GM23338 (cell line): ENCODE measurements around the gene PDK4. TPM values are rescaled to one million over a fixed set of nuclear protein-coding genes. Genes with fewer than 3 reads are reported as not detected.

Experiments used
- ATAC-seq: fragments of 200-7000 bp; cut with Tn5 transposase; 3 replicates; pipeline ENCODE4 v1.9.1; 2020
- DNase-seq: peaks from one replicate; pipeline ENCODE4 v3.0.0-alpha.2; 2015; ENCODE audit warnings: low spot score
- H2AFZ ChIP-seq: fragments of 200-600 bp; sonication (generic); 2 replicates; pipeline ENCODE4 v1.8.0; 2016; ENCODE audit warnings: antibody characterized with exemption, mild to moderate bottlenecking, moderate library complexity
- H3F3A ChIP-seq: fragments of 200-600 bp; sonication (generic); replicated peaks from 2 replicates; pipeline ENCODE4 v1.8.0; 2017; ENCODE audit warnings: antibody characterized with exemption, mixed run types, low read depth
- H3K27ac ChIP-seq: fragments of 200-600 bp; sonication (generic); 2 replicates; pipeline ENCODE4 v1.6.1; 2016; ENCODE audit warnings: low read depth
- H3K27me3 ChIP-seq: fragments of 200-600 bp; sonication (generic); 2 replicates; pipeline ENCODE4 v1.8.0; 2016; ENCODE audit warnings: mild to moderate bottlenecking, mixed run types, moderate library complexity; ENCODE audit not compliant: insufficient read depth
- H3K36me3 ChIP-seq: fragments of 200-600 bp; sonication (generic); 2 replicates; pipeline ENCODE4 v1.8.0; 2016; ENCODE audit warnings: mild to moderate bottlenecking; ENCODE audit not compliant: insufficient read depth
- H3K4me1 ChIP-seq: fragments of 200-600 bp; sonication (generic); 2 replicates; pipeline ENCODE4 v1.8.0; 2016; ENCODE audit warnings: mild to moderate bottlenecking, moderate library complexity; ENCODE audit not compliant: insufficient read depth
- H3K4me2 ChIP-seq: fragments of 200-600 bp; sonication (generic); 2 replicates; pipeline ENCODE4 v1.7.1; 2017; ENCODE audit warnings: mixed run types
- H3K4me3 ChIP-seq: fragments of 200-600 bp; sonication (generic); 2 replicates; pipeline ENCODE4 v1.6.1; 2016; ENCODE audit warnings: mixed run types
- H3K79me2 ChIP-seq: fragments of 200-600 bp; sonication (generic); replicated peaks from 2 replicates; pipeline ENCODE4 v1.8.0; 2017; ENCODE audit warnings: mild to moderate bottlenecking; ENCODE audit not compliant: insufficient read depth
- H3K9me2 ChIP-seq: fragments of 200-600 bp; sonication (generic); 2 replicates; pipeline ENCODE4 v1.8.0; 2017; ENCODE audit not compliant: insufficient read depth
- H4K20me1 ChIP-seq: fragments of 200-600 bp; sonication (generic); replicated peaks from 2 replicates; pipeline ENCODE4 v1.8.0; 2017; ENCODE audit warnings: mild to moderate bottlenecking; ENCODE audit not compliant: insufficient read depth
- H3K27ac Mint-ChIP-seq: 2 replicates; pipeline ENCODE4 v1.8.0; 2020; ENCODE audit warnings: inconsistent platforms, mild to moderate bottlenecking, moderate library complexity, mixed read lengths
- H3K27me3 Mint-ChIP-seq: 3 replicates; pipeline ENCODE4 v1.8.0; 2022; ENCODE audit warnings: low read depth, mild to moderate bottlenecking, moderate library complexity, mixed read lengths, inconsistent platforms; ENCODE audit not compliant: insufficient read depth, poor library complexity
- H3K36me3 Mint-ChIP-seq: 3 replicates; pipeline ENCODE4 v1.8.0; 2021; ENCODE audit warnings: low read depth, mild to moderate bottlenecking, inconsistent platforms, moderate library complexity, mixed read lengths
- H3K4me1 Mint-ChIP-seq: 3 replicates; pipeline ENCODE4 v1.8.0; 2020; ENCODE audit warnings: mild to moderate bottlenecking, inconsistent platforms, mixed read lengths
- H3K4me3 Mint-ChIP-seq: 3 replicates; pipeline ENCODE4 v1.8.0; 2021; ENCODE audit warnings: moderate library complexity, mild to moderate bottlenecking, inconsistent platforms, mixed read lengths
- H3K9me3 Mint-ChIP-seq: 3 replicates; pipeline ENCODE4 v1.8.0; 2020; ENCODE audit warnings: moderate library complexity, mild to moderate bottlenecking, inconsistent platforms, mixed read lengths
- ETS1 ChIP-seq: IDR thresholded peaks from 2 replicates; pipeline ENCODE4 v1.6.1; 2016; ENCODE audit warnings: antibody characterized with exemption
- JUNB ChIP-seq: IDR thresholded peaks from one replicate; pipeline ENCODE4 v1.6.1; 2016; ENCODE audit warnings: antibody characterized with exemption; ENCODE audit not compliant: unreplicated experiment
- NANOG ChIP-seq: IDR thresholded peaks from 2 replicates; pipeline ENCODE4 v1.6.1; 2016; ENCODE audit warnings: antibody characterized with exemption, borderline replicate concordance
- REST ChIP-seq: IDR thresholded peaks from one replicate; pipeline ENCODE4 v1.6.1; 2018; ENCODE audit warnings: antibody characterized with exemption; ENCODE audit not compliant: unreplicated experiment
- ZNF462 ChIP-seq: fragments of 250-450 bp; sonication (Bioruptor Pico); IDR thresholded peaks from 2 replicates; pipeline ENCODE4 v1.5.0; 2020; ENCODE audit warnings: mild to moderate bottlenecking, moderate library complexity
- polyA plus RNA-seq: library from polyadenylated mRNA; unstranded; fragments of >200 nt; fragmentation: Nextera tagmentation; extraction: Ambion mirVana; gene quantifications from 2 replicates; pipeline ENCODE4 v1.2.1, GENCODE V29; 2016
- total RNA-seq: library from RNA; depleted of rRNA; stranded (reverse); fragments of >200 nt; shearing (Covaris generic); gene quantifications from 2 replicates; pipeline ENCODE4 v1.2.3, GENCODE V29; 2014

The PDK4 gene
- total and polyA plus RNA-seq, 2 experiments from 2014 or later: 0.32 TPM; not detected in 1

- no peak for TF ChIP-seq ZNF462
- TF ChIP-seq REST: no peak
- TF ChIP-seq ETS1: no peak
- no peak for TF ChIP-seq NANOG
Measured at GRCh38 chr7:95620631-95621030, 24.3 kb upstream of the PDK4 start (continued).

GRCh38 chr7:95619921-95620320 is 23.6 kb upstream of the PDK4 start:
- Histone ChIP-seq H3K4me3 (no peak overlapping the region), H3K79me2 (no peaks in the 10 kb centered on the region), H2AFZ (no peak overlapping the region), H4K20me1 (no peaks in the 10 kb centered on the region), H3F3A (no peaks in the 10 kb centered on the region), H3K4me1 (no peaks in the 10 kb centered on the region), H3K4me2 (no peak overlapping the region), H3K27me3 (no peaks in the 10 kb centered on the region), H3K27ac (no peak overlapping the region), H3K9me2 (no peaks in the 10 kb centered on the region; the same call in 1 of the 2 replicates), H3K36me3 (no peaks in the 10 kb centered on the region)
- H3K9me3 Mint-ChIP-seq: no peaks in the 10 kb centered on the region
- DNase-seq: no peak
- TF ChIP-seq JUNB: no peak
- no peak overlapping the region for H3K27ac Mint-ChIP-seq
- no peaks in the 10 kb centered on the region for H3K36me3 Mint-ChIP-seq
- ATAC-seq: no peak
- peaks cover 1% of the 10 kb centered on the region for H3K27me3 Mint-ChIP-seq
- H3K4me3 Mint-ChIP-seq: no peak overlapping the region
- H3K4me1 Mint-ChIP-seq: no peaks in the 10 kb centered on the region
